Brain microvascular endothelial cell (primary cell): Measurements from ENCODE around the gene POLA1.

Experiments
- DNase-seq: peaks from one replicate; pipeline ENCODE4 v3.0.0-alpha.2; 2020
- H3K27ac ChIP-seq: fragments of 250-450 bp; sonication (Bioruptor Pico); 2 replicates; pipeline ENCODE4 v1.5.1; 2020; ENCODE audit warnings: mild to moderate bottlenecking, moderate library complexity
- H3K27me3 ChIP-seq: fragments of 250-450 bp; sonication (Bioruptor Pico); replicated peaks from 2 replicates; pipeline ENCODE4 v1.5.1; 2020; ENCODE audit warnings: mild to moderate bottlenecking
- H3K36me3 ChIP-seq: fragments of 250-450 bp; sonication (Bioruptor Pico); replicated peaks from 2 replicates; pipeline ENCODE4 v1.5.1; 2020; ENCODE audit warnings: mild to moderate bottlenecking
- H3K4me3 ChIP-seq: 2 replicates; pipeline ENCODE4 v1.5.1; 2011; ENCODE audit warnings: low read depth, mild to moderate bottlenecking, control low read depth, low read length, moderate library complexity
- in situ Hi-C: cut with HindIII; loops from 2 replicates; pipeline ENCODE4 v1.10.0; 2017; ENCODE audit warnings: low sequenced_read_pairs, low pct_ligation_motif_present
- TF ChIP-seq, protein P1 (sequence below): IDR thresholded peaks from 2 replicates; pipeline ENCODE4 v1.5.1; 2011; ENCODE audit warnings: low read depth, mild to moderate bottlenecking, moderate library complexity, low read length, control low read depth, inconsistent platforms; ENCODE audit errors: missing control alignments

The POLA1 gene

GRCh38 chrX:24945009-24945408 is 251.3 kb downstream of the POLA1 start:
- no peak overlapping the region for H3K4me3 ChIP-seq
- no peak for DNase-seq
- H3K36me3 ChIP-seq, result no peaks in the 10 kb centered on the region
- no peaks in the 10 kb centered on the region for H3K27me3 ChIP-seq
- TF ChIP-seq, protein P1, sequence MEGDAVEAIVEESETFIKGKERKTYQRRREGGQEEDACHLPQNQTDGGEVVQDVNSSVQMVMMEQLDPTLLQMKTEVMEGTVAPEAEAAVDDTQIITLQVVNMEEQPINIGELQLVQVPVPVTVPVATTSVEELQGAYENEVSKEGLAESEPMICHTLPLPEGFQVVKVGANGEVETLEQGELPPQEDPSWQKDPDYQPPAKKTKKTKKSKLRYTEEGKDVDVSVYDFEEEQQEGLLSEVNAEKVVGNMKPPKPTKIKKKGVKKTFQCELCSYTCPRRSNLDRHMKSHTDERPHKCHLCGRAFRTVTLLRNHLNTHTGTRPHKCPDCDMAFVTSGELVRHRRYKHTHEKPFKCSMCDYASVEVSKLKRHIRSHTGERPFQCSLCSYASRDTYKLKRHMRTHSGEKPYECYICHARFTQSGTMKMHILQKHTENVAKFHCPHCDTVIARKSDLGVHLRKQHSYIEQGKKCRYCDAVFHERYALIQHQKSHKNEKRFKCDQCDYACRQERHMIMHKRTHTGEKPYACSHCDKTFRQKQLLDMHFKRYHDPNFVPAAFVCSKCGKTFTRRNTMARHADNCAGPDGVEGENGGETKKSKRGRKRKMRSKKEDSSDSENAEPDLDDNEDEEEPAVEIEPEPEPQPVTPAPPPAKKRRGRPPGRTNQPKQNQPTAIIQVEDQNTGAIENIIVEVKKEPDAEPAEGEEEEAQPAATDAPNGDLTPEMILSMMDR, result no peak
- in situ Hi-C loops, result no loop called here
- H3K27ac ChIP-seq, result no peak overlapping the region

- Histone ChIP-seq H3K4me3 (no peak overlapping the region), H3K27me3 (no peaks in the 10 kb centered on the region), H3K27ac (no peak overlapping the region), H3K36me3 (no peaks in the 10 kb centered on the region)
- DNase-seq, result no peak
- TF ChIP-seq, protein P1, result no peak
- in situ Hi-C loops, result no loop called here
Observed at GRCh38 chrX:24946369-24946768, 252.7 kb downstream of the POLA1 start.

DNA sequence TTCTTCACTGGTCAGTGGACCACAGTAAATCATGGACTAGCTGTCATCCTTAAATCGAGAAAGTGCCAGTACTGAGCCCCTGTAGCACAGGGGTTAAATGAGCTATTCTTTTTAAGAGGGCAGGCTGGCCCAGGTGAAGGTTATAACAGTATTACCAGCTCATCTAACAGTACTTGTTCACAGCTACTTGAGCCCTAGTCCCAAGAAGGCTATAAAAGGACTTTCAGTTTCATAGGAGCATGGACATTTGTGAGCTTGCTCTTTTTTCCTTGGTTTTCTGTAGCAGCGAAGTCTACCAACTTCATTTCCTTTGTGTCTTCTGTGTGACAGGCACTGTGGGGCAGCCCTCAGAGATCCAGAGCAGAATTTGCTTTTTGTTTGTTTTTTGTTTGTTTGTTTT is 261.0 kb downstream of the POLA1 start:
- H3K27ac ChIP-seq, result no peak overlapping the region
- no peaks in the 10 kb centered on the region for H3K36me3 ChIP-seq
- TF ChIP-seq, protein P1, result no peak
- DNase-seq, result no peak
- H3K27me3 ChIP-seq, result no peaks in the 10 kb centered on the region
- H3K4me3 ChIP-seq, result no peak overlapping the region
- in situ Hi-C loops, result no loop called here

DNA sequence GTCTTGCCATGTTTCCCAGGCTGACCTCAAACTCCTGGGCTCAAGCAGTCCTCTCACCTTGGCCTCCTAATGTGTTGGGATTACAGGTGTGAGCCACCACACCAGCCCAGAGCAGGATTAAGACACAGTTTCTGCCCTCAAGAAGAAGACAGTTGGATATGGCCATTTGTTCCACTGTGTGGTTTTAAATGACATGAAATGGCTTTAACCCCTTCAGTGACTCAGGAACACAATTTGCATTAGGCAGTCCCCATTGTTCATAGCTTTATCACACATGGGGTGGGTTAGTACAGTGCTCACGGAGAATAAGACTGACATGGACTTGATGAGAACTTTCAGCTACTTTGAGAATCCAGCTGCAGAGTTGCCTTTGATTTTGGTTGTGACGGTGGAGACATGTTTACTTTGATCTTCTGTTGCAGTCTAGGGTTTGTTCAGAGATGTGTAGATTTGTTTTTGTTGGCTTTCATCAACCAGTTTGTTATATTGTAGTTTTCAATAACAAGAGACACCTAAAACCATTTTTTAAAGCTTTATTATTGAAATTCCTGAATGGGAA is 261.7 kb downstream of the POLA1 start:
- TF ChIP-seq, protein P1, result no peak
- Histone ChIP-seq H3K36me3 (no peaks in the 10 kb centered on the region), H3K4me3 (no peak overlapping the region), H3K27me3 (no peaks in the 10 kb centered on the region), H3K27ac (no peak overlapping the region)
- in situ Hi-C loops, result no loop called here
- no peak for DNase-seq

GRCh38 chrX:24956828-24957227 is 263.1 kb downstream of the POLA1 start:
- no peaks in the 10 kb centered on the region for H3K27me3 ChIP-seq
- TF ChIP-seq, protein P1, result no peak
- no peak overlapping the region for H3K27ac ChIP-seq
- no peak for DNase-seq
- H3K4me3 ChIP-seq, result no peak overlapping the region
- in situ Hi-C loops, result no loop called here
- no peaks in the 10 kb centered on the region for H3K36me3 ChIP-seq

- H3K27ac ChIP-seq, result no peak overlapping the region
- in situ Hi-C loops, result no loop called here
Observed at GRCh38 chrX:24961809-24962208, 268.1 kb downstream of the POLA1 start.

More at GRCh38 chrX:24961809-24962208, 268.1 kb downstream of the POLA1 start:
- Histone ChIP-seq H3K36me3 (no peaks in the 10 kb centered on the region), H3K4me3 (no peak overlapping the region), H3K27me3 (no peaks in the 10 kb centered on the region)
- no peak for DNase-seq
- TF ChIP-seq, protein P1, result no peak
